IPS-NIHi11 (cell line): ENCODE measurements around the gene SNUPN.
"Not testable (repeated sequence)": the region's sequence is repeated elsewhere in the genome, so short reads cannot be mapped to it uniquely, and the experiment has no call there.

ENCODE experiments used
- DNase-seq: peaks from one replicate; pipeline ENCODE4 v3.0.0; 2012; ENCODE audit warnings: mixed read lengths, low spot score

The SNUPN gene

GRCh38 chr15:75583701-75584100 lies 41.8 kb downstream of the SNUPN start:
- no peak for DNase-seq

- not testable (repeated sequence) for DNase-seq
These were observed 42.6 kb downstream of the SNUPN start for GRCh38 chr15:75582943-75583342.

DNA sequence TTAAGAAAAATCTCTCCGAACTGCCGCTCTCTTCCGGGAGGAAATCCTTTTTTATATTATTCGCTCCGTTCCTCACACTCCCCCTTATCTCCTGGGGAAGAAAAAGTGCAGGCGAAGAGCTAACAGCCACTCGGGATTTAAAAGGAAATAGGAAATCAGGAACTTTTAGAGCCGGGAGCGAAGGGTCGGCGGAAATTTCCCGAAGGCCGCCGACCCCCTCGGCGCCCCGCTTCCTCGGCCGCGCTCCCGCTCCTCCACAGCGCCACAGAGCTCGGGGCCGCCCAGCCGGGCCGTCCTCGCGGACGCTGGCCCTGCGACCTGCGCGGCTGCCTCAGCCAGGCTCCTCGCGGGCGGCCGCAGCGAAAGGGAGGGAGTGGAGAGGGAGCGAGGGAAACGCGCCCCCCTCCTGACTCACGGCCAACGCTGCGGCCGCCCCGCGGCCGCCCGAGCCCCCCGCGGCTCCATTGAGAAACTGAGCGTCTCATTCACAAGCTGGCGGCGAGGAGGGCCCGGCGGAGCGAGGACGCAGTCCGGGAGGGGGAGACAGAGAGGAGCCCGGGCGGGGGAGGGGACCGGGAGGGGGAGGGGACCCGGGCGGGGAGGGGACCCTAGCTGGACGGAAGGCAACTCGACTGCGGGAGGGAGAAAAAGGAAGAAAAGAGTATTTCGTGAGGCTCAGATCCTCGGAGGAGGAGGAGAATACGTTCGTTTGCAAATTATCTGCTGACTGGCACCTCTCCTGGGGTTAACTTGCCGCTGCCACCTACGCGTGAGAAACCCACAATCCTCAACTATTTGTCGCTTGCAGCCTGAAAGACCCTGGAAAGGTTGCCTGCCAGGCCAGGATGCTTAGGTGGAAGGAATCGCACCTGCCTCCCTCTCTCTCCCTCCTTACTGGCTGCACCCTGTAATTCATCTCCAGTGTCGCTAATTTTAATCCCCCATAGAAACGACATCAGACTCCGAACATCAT lies 46.3 kb downstream of the SNUPN start, which contains the start of gene PTPN9:
Gene PTPN9, minus strand, starts transcription at position 368 of the 973 bp plus-strand sequence. CDS start 539 bp downstream, outside the sequence.
- peak; percentile 91 for DNase-seq

DNA sequence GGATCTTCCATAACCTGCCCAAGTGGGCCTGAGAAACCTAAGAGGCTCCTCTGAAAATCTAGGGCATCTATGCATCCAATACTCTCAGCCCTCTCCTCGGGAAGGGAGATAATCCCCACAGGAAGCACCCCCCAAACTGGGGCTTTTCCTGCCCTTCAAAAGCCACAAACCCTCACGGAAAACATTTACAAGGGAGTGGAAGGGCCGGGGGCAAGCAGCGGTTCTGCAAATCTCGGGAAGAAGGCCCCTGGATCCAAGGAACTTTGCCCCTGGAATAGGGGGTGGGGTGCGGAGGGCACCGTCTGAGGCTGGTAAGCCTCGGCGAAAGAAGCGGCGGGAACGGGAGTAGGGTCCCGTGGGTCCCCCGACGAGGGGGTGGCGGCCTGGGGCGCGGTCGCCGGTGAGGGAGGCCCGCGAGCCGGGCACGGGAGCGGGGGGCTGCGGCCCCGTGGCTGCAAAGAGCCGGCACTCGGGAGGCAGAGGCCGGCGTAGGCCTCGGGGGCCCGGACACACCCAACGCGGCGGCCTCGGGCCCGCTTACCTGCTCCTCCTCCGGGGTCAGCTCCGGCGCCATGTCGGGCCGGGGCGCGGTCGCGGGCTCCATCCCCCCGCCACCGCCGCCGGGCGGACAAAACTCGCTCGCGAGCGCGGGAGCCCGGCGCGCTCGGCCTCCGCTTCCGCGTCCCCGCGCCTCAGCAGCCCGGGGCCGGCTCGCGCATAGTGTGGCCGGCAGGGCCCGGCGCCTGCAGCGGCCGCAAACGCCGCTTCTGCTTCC lies 47.2 kb downstream of the SNUPN start:
- peak; percentile 43 for DNase-seq

- DNase-seq: no peak
These were observed 47.9 kb downstream of the SNUPN start for GRCh38 chr15:75577401-75578172.

DNA sequence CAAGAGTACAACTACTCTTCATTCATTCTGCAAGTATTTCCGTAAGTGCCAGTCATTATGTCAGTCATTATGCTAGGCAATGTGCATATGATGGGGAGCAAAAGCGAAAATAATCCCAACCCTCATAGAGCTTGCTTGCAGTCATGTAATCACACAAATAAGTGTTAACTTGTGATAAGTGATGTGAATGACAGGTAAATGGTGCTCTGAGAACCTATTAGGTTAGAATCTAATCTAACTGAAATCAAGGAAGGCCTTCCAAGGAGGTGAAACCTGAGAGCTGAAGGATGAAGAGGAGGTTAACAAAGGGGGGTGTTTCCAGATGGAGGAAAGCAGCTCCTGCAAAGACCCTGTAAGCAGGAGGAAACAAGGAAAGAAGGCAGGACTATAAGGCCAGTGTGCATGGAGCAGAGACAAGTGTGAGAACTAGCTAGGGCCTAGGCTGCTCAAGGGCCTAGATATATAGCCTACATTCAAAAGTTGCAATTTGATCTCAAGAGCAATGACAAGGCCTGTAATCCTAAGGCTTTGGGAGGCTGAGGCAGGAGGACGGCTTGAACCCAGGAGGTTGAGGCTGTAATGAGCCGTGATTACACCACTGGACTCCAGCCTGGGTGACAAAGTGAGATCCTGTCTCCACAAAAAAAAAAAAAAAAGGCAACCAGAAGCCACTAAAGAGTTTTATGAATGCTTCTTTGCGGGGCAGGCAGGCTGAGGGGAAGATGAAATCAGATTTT lies 51.7 kb downstream of the SNUPN start:
- DNase-seq: no peak

DNA sequence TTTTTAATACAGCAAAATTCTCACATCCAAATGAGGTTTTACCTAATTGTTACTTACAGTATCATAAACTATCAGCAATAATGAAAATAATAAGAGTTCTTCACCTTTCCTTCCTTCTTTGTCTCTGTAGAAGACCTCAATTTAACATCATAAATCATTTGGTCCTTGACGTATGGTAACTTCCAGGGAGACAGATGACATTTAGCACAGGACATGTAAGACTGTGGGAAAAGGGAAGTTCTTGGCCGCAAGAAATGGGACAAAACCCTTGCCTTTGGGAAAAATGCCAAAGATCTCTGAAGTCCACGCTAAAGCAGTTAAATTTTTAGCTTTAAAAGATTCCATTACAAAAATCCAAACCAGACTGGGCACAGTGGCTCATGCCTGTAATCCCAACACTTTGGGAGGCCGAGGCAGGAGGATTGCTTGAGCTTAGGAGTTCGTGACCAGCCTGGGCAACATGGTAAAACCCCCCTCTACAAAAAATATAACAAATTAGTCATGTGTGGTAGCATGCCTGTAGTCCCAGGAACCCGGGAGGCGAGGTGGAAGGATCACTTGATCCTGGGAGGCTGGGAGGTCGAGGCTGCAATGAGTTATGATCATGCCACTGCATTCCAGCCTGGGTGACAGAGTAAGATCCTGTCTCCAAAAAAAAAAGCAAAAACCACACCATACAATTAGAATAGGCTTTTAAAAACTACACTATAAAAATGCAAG lies 55.2 kb downstream of the SNUPN start:
- DNase-seq: no peak

GRCh38 chr15:75565062-75565970 lies 60.2 kb downstream of the SNUPN start:
- no peak for DNase-seq

- DNase-seq: no peak
These were observed 63.6 kb downstream of the SNUPN start for GRCh38 chr15:75561888-75562287.

GRCh38 chr15:75559360-75559759 lies 66.2 kb downstream of the SNUPN start:
- DNase-seq: not testable (repeated sequence)

DNA sequence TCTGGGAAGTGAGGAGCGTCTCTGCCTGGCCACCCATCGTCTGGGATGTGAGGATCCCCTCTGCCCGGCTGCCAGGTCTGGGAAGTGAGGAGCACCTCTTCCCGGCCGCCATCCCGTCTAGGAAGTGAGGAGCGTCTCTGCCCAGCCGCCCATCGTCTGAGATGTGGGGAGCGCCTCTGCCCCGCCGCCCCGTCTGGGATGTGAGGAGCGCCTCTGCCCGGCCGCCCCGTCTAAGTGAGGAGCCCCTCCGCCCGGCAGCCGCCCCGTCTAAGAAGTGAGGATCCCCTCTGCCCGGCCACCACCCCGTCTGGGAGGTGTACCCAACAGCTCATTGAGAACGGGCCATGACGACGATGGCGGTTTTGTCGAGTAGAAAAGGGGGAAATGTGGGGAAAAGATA lies 66.6 kb downstream of the SNUPN start:
- DNase-seq: not testable (repeated sequence)

GRCh38 chr15:75554717-75555116 lies 70.8 kb downstream of the SNUPN start:
- no peak for DNase-seq

DNA sequence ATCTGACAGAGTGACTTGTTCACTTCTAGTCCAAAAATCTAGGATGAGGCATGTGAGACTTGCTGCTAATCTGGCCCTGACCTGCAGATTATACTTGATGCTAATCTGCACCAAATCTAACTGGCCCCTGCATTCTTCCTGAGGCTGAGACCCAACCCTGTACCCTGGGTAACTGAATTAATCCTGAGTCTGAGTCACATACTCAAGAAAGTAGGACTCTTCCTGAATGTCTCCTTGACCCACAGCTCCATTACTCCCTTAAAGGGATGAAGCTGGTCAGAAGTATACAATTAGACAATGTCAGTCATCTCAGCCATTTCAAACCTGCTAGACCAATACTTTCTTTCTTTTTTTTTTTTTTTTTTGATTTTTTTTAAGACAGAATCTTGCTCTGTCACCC lies 71.9 kb downstream of the SNUPN start:
- no peak for DNase-seq

- no peak for DNase-seq
These were observed 74.4 kb downstream of the SNUPN start for GRCh38 chr15:75551091-75551490.
